Keratinocyte (primary cell): ENCODE data around the gene CAMK2G.

Source experiments
- CTCF ChIP-seq, 3 experiments: IDR thresholded peaks in 1 of 3; conservative IDR thresholded peaks in 1 of 3; optimal IDR thresholded peaks in 1 of 3; 2 replicates in 2 of 3; 3 replicates in 1 of 3; pipeline versions ENCODE3 to v1.5.1; 2011; ENCODE audit warnings: low read length in 3 of 3, mild to moderate bottlenecking in 3 of 3, moderate library complexity in 2 of 3, control low read depth in 1 of 3, inconsistent platforms in 1 of 3; ENCODE audit not compliant: insufficient read depth in 2 of 3; ENCODE audit errors: extremely low read depth in 1 of 3
- EZH2 ChIP-seq: IDR thresholded peaks from one replicate; pipeline ENCODE4 v1.6.1; 2012; ENCODE audit warnings: inconsistent platforms, mild to moderate bottlenecking, low read length, moderate library complexity

- no peak for TF ChIP-seq EZH2
- TF ChIP-seq CTCF (optimal IDR thresholded peaks at IDR 0.05 in 1 of 3, IDR thresholded peaks at IDR 0.05 in 1 of 3, conservative IDR thresholded peaks at IDR 0.05 in 1 of 3; ENCODE audit: extremely low read depth in 1 of 3, insufficient read depth in 2 of 3, low read length in 3 of 3) = no peak
Observed at GRCh38 chr10:73850863-73851461, 23.4 kb downstream of the CAMK2G start.
